GM19035 (cell line): ENCODE data around the gene CCSER1.
"Not testable (repeated sequence)": the region's sequence is repeated elsewhere in the genome, so short reads cannot be mapped to it uniquely, and the experiment has no call there.

Source experiments
- ATAC-seq: cut with Tn5 transposase; IDR thresholded peaks from one replicate; pipeline ENCODE4 v1.9.1; 2021; ENCODE audit not compliant: unreplicated experiment

The CCSER1 gene

GRCh38 chr4:91622925-91623602, 1495.9 kb downstream of the CCSER1 start:
- ATAC-seq = no peak

- ATAC-seq = not testable (repeated sequence)
Measured at GRCh38 chr4:91623603-91623967, 1496.4 kb downstream of the CCSER1 start.

GRCh38 chr4:91630054-91630453, 1502.9 kb downstream of the CCSER1 start:
- no peak for ATAC-seq

- ATAC-seq = no peak
Measured at GRCh38 chr4:91630764-91631163, 1503.6 kb downstream of the CCSER1 start.

GRCh38 chr4:91631335-91631734, 1504.1 kb downstream of the CCSER1 start:
- no peak for ATAC-seq

GRCh38 chr4:91636083-91636482, 1508.9 kb downstream of the CCSER1 start:
- ATAC-seq = no peak
